ENCODE results near the gene ANKMY1.

ANKMY1 gene

DNA sequence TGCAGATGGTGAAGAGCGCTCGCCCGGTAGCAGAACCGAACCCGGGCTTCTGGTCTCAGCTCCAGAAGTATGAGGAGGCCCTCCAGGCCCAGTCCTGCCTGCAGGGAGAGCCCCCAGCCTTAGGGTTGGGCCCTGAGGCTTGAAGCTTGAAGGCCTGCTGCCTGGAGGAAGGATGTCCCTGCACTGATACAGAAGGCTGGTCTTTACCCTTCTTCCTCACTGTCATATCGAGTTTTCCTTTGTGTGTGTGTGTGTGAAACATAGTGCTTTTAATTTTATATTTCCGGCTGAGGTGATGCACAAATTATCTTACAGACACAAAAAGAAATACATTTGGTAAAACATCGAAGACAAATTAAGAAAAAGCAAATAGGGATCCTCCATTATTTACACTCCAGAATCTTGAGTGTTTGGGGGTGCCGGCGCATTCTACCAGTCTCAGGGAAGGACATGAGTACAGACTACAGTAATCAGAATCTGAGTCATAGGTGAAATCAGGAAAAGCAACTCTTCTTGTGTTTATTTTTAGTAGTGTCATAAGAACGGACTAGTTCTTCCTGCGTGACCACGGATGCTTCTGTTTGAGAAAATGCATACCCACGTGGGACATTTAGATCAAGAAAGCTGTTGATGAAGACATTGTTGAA is 3.7 kb upstream of the ANKMY1 start:
- Histone ChIP-seq H3K9ac (ENCODE audit: low read depth in 1 of 2, low read length in 2 of 2) (peak overlapping the region; percentile 69 to 82), H3K36me3 (ENCODE audit: control insufficient read depth in 1 of 2, insufficient read depth in 2 of 2, low read length in 2 of 2) (no peaks in the 10 kb centered on the region), H3K4me1 (ENCODE audit: control insufficient read depth in 1 of 2, insufficient read depth in 2 of 2, low read length in 2 of 2) (peaks cover 52 to 55% of the 10 kb centered on the region in 2 donors), H3K27me3 (ENCODE audit: control insufficient read depth in 1 of 2, insufficient read depth in 2 of 2, low read length in 2 of 2) (no peaks in the 10 kb centered on the region), H3K9me3 (ENCODE audit: control insufficient read depth in 1 of 2, low read length in 2 of 2) (no peaks in the 10 kb centered on the region), H3K27ac (ENCODE audit: low read depth, low read length) (peak overlapping the region; percentile 83), H3K4me3 (ENCODE audit: low read depth in 1 of 2, low read length in 2 of 2) (peak overlapping the region; percentile 76 to 84)

DNA sequence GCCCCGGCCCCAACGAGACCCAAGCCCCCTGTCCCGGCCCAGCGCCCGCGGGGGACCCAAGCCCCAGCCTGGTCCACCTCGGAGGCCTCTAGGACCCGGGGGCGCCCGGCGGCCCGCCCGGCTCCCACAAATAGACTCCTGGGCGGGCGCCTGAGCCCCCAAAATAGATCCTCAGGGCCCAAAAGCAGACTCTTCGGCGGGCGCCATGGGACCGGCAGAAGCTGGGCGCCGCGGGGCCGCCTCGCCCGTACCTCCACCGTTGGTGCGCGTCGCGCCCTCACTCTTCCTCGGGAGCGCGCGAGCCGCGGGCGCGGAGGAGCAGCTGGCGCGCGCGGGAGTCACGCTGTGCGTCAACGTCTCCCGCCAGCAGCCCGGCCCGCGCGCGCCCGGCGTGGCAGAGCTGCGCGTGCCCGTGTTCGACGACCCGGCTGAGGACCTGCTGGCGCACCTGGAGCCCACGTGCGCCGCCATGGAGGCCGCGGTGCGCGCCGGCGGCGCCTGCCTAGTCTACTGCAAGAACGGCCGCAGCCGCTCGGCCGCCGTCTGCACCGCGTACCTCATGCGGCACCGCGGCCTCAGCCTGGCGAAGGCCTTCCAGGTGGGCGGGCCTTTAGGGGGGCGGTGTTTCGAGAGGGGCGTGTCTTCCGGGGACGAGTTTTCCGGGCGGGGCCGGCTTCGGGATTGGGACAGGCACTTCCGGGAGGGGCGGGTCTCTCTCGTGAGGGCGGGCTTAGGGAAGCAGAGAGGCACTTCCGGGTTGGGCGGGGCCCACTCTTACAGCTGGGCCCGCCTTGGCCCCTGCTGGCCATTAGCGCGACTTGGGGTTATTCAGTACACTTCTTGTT is 2.9 kb upstream of the ANKMY1 start:
- H3K27ac ChIP-seq (ENCODE audit: low read depth, low read length), result peak overlapping the region; percentile 96
- peaks cover 46 to 49% of the 10 kb centered on the region in 2 donors for H3K4me1 ChIP-seq (ENCODE audit: control insufficient read depth in 1 of 2, insufficient read depth in 2 of 2, low read length in 2 of 2)
- H3K9me3 ChIP-seq (ENCODE audit: control insufficient read depth in 1 of 2, low read length in 2 of 2), result no peaks in the 10 kb centered on the region
- no peaks in the 10 kb centered on the region for H3K27me3 ChIP-seq (ENCODE audit: control insufficient read depth in 1 of 2, insufficient read depth in 2 of 2, low read length in 2 of 2)
- peak overlapping the region; percentile 76 to 84 for H3K4me3 ChIP-seq (ENCODE audit: low read depth in 1 of 2, low read length in 2 of 2)
- H3K9ac ChIP-seq (ENCODE audit: low read depth in 1 of 2, low read length in 2 of 2), result peak overlapping the region; percentile 69 to 77
- H3K36me3 ChIP-seq (ENCODE audit: control insufficient read depth in 1 of 2, insufficient read depth in 2 of 2, low read length in 2 of 2), result no peaks in the 10 kb centered on the region

DNA sequence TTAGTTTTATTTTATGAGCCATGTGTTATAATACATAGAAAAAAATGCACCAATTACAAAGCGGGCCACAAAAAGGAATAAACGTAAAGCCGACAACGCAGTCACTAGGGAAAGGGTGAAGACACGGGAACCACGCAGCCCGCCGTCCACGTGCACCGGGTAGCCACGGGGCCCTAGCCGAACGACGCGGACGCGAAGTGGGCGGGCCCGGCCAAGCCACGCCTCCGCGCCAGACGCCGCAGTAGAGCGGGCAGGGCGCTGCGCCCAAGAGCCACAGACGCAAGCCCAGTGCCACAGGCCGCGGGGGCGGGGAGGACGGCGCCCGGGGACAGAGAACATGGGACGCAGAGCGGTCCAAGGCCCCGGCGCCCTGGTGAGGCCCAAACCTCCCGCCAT is 2.3 kb upstream of the ANKMY1 start, which contains the start of gene DUSP28:
DUSP28 (plus strand) TSS at position 274 of the 396 bp plus-strand sequence. CDS start 328 bp downstream, outside the sequence.
- H3K4me3 ChIP-seq (ENCODE audit: low read depth in 1 of 2, low read length in 2 of 2), result peak within 1 kb of the TSS; percentile 76 to 84
- no peaks in the 10 kb centered on the region for H3K27me3 ChIP-seq (ENCODE audit: control insufficient read depth in 1 of 2, insufficient read depth in 2 of 2, low read length in 2 of 2)
- peaks cover 0 to 3% of the 10 kb centered on the region in 2 donors for H3K36me3 ChIP-seq (ENCODE audit: control insufficient read depth in 1 of 2, insufficient read depth in 2 of 2, low read length in 2 of 2)
- H3K9ac ChIP-seq (ENCODE audit: low read depth in 1 of 2, low read length in 2 of 2), result peak within 1 kb of the TSS; percentile 69 to 82
- H3K9me3 ChIP-seq (ENCODE audit: control insufficient read depth in 1 of 2, low read length in 2 of 2), result no peaks in the 10 kb centered on the region
- peak within 1 kb of the TSS; percentile 96 for H3K27ac ChIP-seq (ENCODE audit: low read depth, low read length)
- peaks cover 40 to 43% of the 10 kb centered on the region in 2 donors for H3K4me1 ChIP-seq (ENCODE audit: control insufficient read depth in 1 of 2, insufficient read depth in 2 of 2, low read length in 2 of 2)

DNA sequence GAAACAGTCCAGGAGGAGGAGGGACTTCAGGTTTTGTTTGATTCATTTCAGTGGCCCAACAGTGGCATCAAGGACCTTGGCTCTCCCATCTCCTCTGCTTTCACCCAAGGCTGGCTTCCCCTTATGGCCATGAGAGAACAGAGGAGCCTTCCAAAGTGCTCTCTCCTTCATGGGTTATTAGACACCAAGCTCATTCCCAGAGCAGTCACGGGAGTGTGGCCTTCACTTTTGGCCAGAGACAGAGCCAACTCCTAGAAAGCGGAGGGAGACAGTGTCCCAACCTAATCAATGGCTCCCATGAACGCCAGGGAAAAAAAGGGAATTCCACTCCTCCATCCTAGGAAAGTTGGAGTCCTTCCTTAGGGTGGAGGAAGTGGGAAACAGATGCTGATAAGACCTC is 1.5 kb upstream of the ANKMY1 start:
- Histone ChIP-seq H3K4me3 (ENCODE audit: low read depth in 1 of 2, low read length in 2 of 2) (peak overlapping the region; percentile 58 to 70), H3K27ac (ENCODE audit: low read depth, low read length) (no peak overlapping the region)

DNA sequence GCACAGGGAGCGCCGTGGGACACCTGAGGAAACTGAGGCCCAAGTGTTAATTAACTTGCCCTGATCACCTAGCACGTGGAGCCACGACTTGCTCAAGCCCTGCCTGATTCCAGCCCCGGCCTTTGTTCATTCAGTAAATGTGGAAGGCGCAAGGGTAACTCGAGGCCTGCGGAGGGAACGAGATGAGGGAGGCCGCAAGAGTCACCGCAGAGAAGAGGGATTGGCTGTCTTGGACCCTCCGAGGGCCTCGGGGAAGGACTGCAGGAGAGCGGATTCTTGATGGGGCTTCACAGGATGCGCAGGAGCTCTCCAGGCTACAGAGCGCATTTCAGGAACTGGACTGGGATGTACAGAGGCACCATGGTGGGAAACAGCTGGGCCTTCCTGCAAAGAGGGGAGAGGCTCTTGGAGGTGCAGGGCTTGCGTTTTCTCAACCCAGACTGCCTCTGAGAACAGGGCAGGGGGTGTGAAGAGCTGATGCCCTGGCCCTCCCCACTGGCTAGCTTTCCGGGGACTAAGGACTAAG is 511 bp upstream of the ANKMY1 start:
- Histone ChIP-seq H3K9ac (ENCODE audit: low read depth in 1 of 2, low read length in 2 of 2) (no peak overlapping the region), H3K4me3 (ENCODE audit: low read depth in 1 of 2, low read length in 2 of 2) (peak overlapping the region; percentile 36 to 43), H3K27ac (ENCODE audit: low read depth, low read length) (no peak overlapping the region), H3K27me3 (ENCODE audit: control insufficient read depth in 1 of 2, insufficient read depth in 2 of 2, low read length in 2 of 2) (no peaks in the 10 kb centered on the region), H3K9me3 (ENCODE audit: control insufficient read depth in 1 of 2, low read length in 2 of 2) (no peaks in the 10 kb centered on the region), H3K4me1 (ENCODE audit: control insufficient read depth in 1 of 2, insufficient read depth in 2 of 2, low read length in 2 of 2) (peaks cover 28 to 29% of the 10 kb centered on the region in 2 donors), H3K36me3 (ENCODE audit: control insufficient read depth in 1 of 2, insufficient read depth in 2 of 2, low read length in 2 of 2) (peaks cover 0 to 16% of the 10 kb centered on the region in 2 donors)

More for the DNA sequence above, 1.5 kb upstream of the ANKMY1 start:
- H3K27me3 ChIP-seq (ENCODE audit: control insufficient read depth in 1 of 2, insufficient read depth in 2 of 2, low read length in 2 of 2), result no peaks in the 10 kb centered on the region
- peaks cover 0 to 11% of the 10 kb centered on the region in 2 donors for H3K36me3 ChIP-seq (ENCODE audit: control insufficient read depth in 1 of 2, insufficient read depth in 2 of 2, low read length in 2 of 2)
- H3K9ac ChIP-seq (ENCODE audit: low read depth in 1 of 2, low read length in 2 of 2), result peak overlapping the region in 1 of 2 donors; percentile 14
- no peaks in the 10 kb centered on the region for H3K9me3 ChIP-seq (ENCODE audit: control insufficient read depth in 1 of 2, low read length in 2 of 2)
- H3K4me1 ChIP-seq (ENCODE audit: control insufficient read depth in 1 of 2, insufficient read depth in 2 of 2, low read length in 2 of 2), result peaks cover 32 to 35% of the 10 kb centered on the region in 2 donors

DNA sequence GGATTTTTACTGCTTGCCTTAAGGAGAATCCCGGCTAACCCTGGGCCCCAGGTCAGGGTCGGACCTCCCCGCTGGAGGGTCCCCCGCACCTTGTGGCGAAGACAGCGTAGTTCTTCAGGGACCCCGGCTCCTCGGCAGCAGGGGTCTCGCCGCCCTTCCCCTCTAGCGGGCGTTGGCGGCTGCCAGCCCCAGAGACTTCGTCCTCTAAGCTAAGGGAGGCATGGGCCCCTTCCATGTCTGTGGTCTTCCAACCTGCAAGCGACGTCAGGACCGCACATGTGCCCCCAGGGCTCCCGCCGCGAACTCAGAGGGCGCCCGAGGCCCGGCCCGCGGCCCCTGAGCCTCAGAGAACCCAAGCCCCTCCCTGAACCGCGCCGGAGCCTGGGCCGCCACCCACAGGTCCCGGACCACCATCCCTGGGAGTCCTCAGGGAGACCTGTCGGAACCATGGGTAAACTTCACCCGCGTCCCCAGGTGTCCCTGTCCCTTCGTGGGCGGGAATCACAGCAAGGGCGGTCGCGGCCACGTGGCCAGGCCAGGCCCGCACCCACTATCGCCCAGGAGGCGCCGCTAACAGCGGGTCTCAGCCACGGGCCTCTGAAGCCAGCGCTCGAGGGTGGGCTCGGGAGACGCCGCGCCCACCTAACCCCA is 562 bp downstream of the ANKMY1 start:
- no peaks in the 10 kb centered on the region for H3K9me3 ChIP-seq (ENCODE audit: control insufficient read depth in 1 of 2, low read length in 2 of 2)
- peaks cover 6 to 20% of the 10 kb centered on the region in 2 donors for H3K36me3 ChIP-seq (ENCODE audit: control insufficient read depth in 1 of 2, insufficient read depth in 2 of 2, low read length in 2 of 2)
- no peak overlapping the region for H3K9ac ChIP-seq (ENCODE audit: low read depth in 1 of 2, low read length in 2 of 2)
- no peaks in the 10 kb centered on the region for H3K27me3 ChIP-seq (ENCODE audit: control insufficient read depth in 1 of 2, insufficient read depth in 2 of 2, low read length in 2 of 2)
- H3K4me1 ChIP-seq (ENCODE audit: control insufficient read depth in 1 of 2, insufficient read depth in 2 of 2, low read length in 2 of 2), result peaks cover 25 to 26% of the 10 kb centered on the region in 2 donors
- H3K4me3 ChIP-seq (ENCODE audit: low read depth in 1 of 2, low read length in 2 of 2), result peak overlapping the region in 1 of 2 donors; percentile 43
- H3K27ac ChIP-seq (ENCODE audit: low read depth, low read length), result no peak overlapping the region

DNA sequence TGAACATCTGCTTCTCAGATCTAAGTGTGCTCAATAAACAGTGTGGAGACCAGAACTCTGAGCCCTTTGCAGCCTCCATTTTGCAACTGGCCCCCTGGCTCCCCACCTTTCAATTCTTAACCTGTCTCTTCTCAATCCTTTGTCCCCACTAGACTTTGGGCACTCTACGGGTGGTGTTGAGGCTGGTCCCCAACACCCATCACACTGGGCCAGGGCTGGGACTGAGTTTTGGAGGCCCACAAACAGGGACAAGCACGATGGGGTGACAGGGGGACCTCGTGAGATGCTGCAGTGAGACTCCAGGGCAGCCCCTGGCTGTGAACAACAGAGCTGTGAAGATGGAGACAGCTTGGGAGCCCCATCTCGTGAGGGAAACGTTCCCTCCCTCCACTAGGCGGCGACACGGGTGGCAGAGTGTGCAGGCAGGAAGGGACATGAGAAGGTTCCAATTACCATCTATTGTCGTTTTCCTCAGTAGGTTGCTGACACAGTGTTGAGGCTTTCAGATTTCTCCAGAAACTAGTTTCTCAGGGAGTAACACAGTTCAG is 1.2 kb downstream of the ANKMY1 start:
- Histone ChIP-seq H3K27ac (ENCODE audit: low read depth, low read length) (no peak overlapping the region), H3K4me3 (ENCODE audit: low read depth in 1 of 2, low read length in 2 of 2) (no peak overlapping the region)

DNA sequence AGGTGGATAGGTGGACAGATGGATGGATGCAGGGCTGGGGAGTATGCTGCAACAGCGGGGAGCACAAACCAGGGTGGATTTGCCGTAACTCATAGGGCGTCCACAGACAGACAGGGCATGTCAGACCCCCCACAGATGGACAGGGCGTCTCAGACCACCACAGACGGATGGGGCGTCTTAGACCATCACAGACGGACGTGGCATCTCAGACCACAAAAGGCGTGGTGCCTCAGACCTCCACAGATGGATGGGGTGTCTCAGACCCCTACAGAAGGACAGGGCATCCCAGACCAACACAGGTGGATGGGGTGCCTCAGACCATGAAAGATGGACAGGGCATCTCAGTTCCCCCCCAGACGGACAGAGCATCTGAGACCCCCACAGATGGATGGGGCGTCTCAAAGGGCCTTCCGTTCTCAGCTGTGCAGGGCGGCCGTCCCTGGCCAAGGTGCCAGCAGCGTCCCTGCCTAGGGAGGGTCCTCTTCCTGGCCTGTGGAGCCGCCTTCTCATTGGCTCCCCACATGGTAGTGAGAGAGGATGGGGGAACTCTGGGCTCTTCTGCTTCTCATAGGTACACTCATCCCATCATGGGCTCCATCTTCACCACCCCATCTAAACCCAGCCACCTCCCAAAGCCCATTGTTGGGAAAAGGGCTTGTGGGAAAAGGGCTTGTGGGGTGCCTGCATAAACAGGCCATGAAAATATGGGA is 2.1 kb downstream of the ANKMY1 start:
- no peaks in the 10 kb centered on the region for H3K9me3 ChIP-seq (ENCODE audit: control insufficient read depth in 1 of 2, low read length in 2 of 2)
- no peak overlapping the region for H3K4me3 ChIP-seq (ENCODE audit: low read depth in 1 of 2, low read length in 2 of 2)
- H3K9ac ChIP-seq (ENCODE audit: low read depth in 1 of 2, low read length in 2 of 2), result no peak overlapping the region
- no peak overlapping the region for H3K27ac ChIP-seq (ENCODE audit: low read depth, low read length)
- peaks cover 6 to 33% of the 10 kb centered on the region in 2 donors for H3K36me3 ChIP-seq (ENCODE audit: control insufficient read depth in 1 of 2, insufficient read depth in 2 of 2, low read length in 2 of 2)
- no peaks in the 10 kb centered on the region for H3K27me3 ChIP-seq (ENCODE audit: control insufficient read depth in 1 of 2, insufficient read depth in 2 of 2, low read length in 2 of 2)
- peaks cover 16% of the 10 kb centered on the region in 2 donors for H3K4me1 ChIP-seq (ENCODE audit: control insufficient read depth in 1 of 2, insufficient read depth in 2 of 2, low read length in 2 of 2)

More for the DNA sequence above, 1.2 kb downstream of the ANKMY1 start:
- H3K4me1 ChIP-seq (ENCODE audit: control insufficient read depth in 1 of 2, insufficient read depth in 2 of 2, low read length in 2 of 2), result peaks cover 20% of the 10 kb centered on the region in 2 donors
- no peaks in the 10 kb centered on the region for H3K9me3 ChIP-seq (ENCODE audit: control insufficient read depth in 1 of 2, low read length in 2 of 2)
- H3K36me3 ChIP-seq (ENCODE audit: control insufficient read depth in 1 of 2, insufficient read depth in 2 of 2, low read length in 2 of 2), result peaks cover 6 to 25% of the 10 kb centered on the region in 2 donors
- H3K27me3 ChIP-seq (ENCODE audit: control insufficient read depth in 1 of 2, insufficient read depth in 2 of 2, low read length in 2 of 2), result no peaks in the 10 kb centered on the region
- H3K9ac ChIP-seq (ENCODE audit: low read depth in 1 of 2, low read length in 2 of 2), result no peak overlapping the region

DNA sequence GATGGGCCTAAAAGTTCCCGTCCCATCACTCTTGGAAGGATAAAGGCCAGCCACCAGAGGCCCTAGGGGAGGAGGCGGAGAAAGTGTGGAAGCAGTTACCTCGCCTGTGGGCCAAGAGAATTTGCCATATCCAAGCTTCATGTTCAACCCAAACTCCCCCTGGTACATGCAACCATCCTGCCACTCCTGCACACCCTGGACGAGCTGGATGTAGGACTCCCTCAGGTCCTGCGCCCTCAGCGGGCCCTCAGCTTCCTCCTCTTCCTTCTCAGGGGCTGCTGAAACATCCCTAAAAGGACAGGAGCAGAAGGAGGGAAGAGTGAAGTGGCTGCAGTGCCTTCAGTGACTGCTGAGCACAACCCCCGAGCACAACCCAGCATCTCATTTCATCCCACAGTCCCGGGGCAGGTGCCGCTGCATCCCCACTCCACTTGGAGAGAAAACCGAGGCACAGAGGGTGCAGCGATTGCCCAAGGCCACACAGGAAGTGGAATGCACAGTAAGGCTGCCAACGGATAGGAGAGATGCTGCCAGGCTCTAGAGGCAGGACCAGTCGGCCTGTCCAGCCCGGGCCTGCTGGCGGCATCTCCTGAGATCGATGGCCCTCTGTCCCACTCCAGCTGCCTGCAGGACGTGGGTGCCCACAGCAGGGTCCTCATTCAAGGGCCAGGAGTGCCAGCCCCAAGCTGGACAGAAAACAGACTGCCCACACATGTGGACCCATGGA is 2.9 kb downstream of the ANKMY1 start:
- Histone ChIP-seq H3K9me3 (ENCODE audit: control insufficient read depth in 1 of 2, low read length in 2 of 2) (no peaks in the 10 kb centered on the region), H3K4me3 (ENCODE audit: low read depth in 1 of 2, low read length in 2 of 2) (no peak overlapping the region), H3K36me3 (ENCODE audit: control insufficient read depth in 1 of 2, insufficient read depth in 2 of 2, low read length in 2 of 2) (peaks cover 6 to 33% of the 10 kb centered on the region in 2 donors), H3K27ac (ENCODE audit: low read depth, low read length) (no peak overlapping the region), H3K9ac (ENCODE audit: low read depth in 1 of 2, low read length in 2 of 2) (no peak overlapping the region), H3K4me1 (ENCODE audit: control insufficient read depth in 1 of 2, insufficient read depth in 2 of 2, low read length in 2 of 2) (peaks cover 15% of the 10 kb centered on the region in 2 donors), H3K27me3 (ENCODE audit: control insufficient read depth in 1 of 2, insufficient read depth in 2 of 2, low read length in 2 of 2) (no peaks in the 10 kb centered on the region)

Measured in duodenal mucosa (tissue), 2 donors.